OCI-LY7 (cell line): ENCODE results near the gene RSL24D1.

Experiments used
- CTCF ChIP-seq: fragments of 200-600 bp; sonication (generic); conservative IDR thresholded peaks from 2 replicates; pipeline ENCODE4 v1.5.1; 2014; ENCODE audit warnings: mild to moderate bottlenecking, antibody characterized with exemption, low read length, moderate library complexity, mixed read lengths
- EZH2phosphoT487 ChIP-seq: fragments of 200-600 bp; sonication (generic); IDR thresholded peaks from 2 replicates; pipeline ENCODE4 v1.6.1; 2018; ENCODE audit warnings: low read depth, borderline replicate concordance, mild to moderate bottlenecking, mixed run types, antibody characterized with exemption, low read length, moderate library complexity, mixed read lengths

DNA sequence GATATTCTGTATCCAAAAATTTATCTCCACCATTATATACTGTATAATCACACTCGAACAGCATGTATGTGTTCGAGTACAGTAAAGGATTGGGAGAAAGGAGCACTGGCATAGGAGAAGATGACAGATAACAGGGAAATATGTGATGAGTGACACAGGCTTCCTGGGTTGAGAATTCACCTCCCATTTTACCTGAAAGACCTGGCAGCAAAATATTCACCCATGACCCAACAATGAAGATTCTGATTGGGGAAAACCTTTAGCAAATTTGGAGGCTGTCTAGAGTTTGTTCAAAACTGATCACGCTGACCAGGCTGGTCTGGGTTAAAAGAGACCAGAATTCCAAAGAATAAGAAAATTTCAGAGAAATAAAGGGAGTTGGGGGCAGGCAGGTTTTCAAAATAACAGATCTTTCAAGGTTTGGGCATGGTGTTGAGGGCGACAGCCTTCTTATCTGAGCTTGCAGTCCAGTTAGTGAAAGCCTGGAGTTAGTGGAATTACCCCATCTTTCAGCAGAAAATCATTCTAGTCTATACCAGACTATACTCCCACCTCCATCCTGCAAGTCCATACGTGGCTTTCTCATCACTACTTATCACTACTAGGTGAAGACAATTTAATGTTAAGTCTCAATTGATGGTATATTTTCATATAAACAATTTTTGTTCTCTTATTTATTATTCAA is 42.8 kb upstream of the RSL24D1 start:
- no peak for TF ChIP-seq CTCF
- no peak for TF ChIP-seq EZH2phosphoT487
